ENCODE measurements around the gene NHLH1.
A peak's percentile ranks its signal among the peaks of the same experiment; 100 is the strongest.

The NHLH1 gene

GRCh38 chr1:160374306-160375110 is 7.6 kb downstream of the NHLH1 start:
- no peak overlapping the region for H3K4me2 ChIP-seq (ENCODE audit: low read depth, low read length)
- DNase-seq: no peak
- no peak overlapping the region for H3K9ac ChIP-seq (ENCODE audit: low read length)

GRCh38 chr1:160375788-160376524 is 9.1 kb downstream of the NHLH1 start:
- no peaks in the 10 kb centered on the region for H3K9me2 ChIP-seq (replicated peaks; ENCODE audit: insufficient read depth, low read length)
- no peaks in the 10 kb centered on the region for H3F3A ChIP-seq (ENCODE audit: insufficient read depth, low read length)
- H2AFZ ChIP-seq (ENCODE audit: low read length): peak overlapping the region; percentile 48
- no peaks in the 10 kb centered on the region for H3K27me3 ChIP-seq (replicated peaks; ENCODE audit: insufficient read depth, low read length)
- no peaks in the 10 kb centered on the region for H3K79me2 ChIP-seq (ENCODE audit: low read length)
- H3K36me3 ChIP-seq (replicated peaks; ENCODE audit: insufficient read depth, low read length): no peaks in the 10 kb centered on the region
- no peak overlapping the region for H3K4me3 ChIP-seq (ENCODE audit: low read length)
- H3K9me3 ChIP-seq (replicated peaks; ENCODE audit: insufficient read depth, low read length): no peaks in the 10 kb centered on the region
- peak overlapping the region; percentile 24; the same call in 1 of the 2 replicates for H3K4me2 ChIP-seq (ENCODE audit: low read depth, low read length)
- H3K9ac ChIP-seq (ENCODE audit: low read length): no peak overlapping the region
- peaks cover 4% of the 10 kb centered on the region; the same call in 1 of the 2 replicates for H3K4me1 ChIP-seq (ENCODE audit: low read length)
- no peak for DNase-seq
- no peaks in the 10 kb centered on the region for H4K20me1 ChIP-seq (ENCODE audit: insufficient read depth, low read length)
- TF ChIP-seq EZH2 (optimal IDR thresholded peaks at IDR 0.05; ENCODE audit: low read depth, low read length) (no peak), EZH2phosphoT487 (IDR thresholded peaks at IDR 0.05; ENCODE audit: low read length) (no peak), CTCF (IDR thresholded peaks at IDR 0.05; ENCODE audit: low read length) (no peak)
- no peak overlapping the region for H3K27ac ChIP-seq (ENCODE audit: low read length)

More at GRCh38 chr1:160374306-160375110, 7.6 kb downstream of the NHLH1 start:
- Histone ChIP-seq H4K20me1 (ENCODE audit: insufficient read depth, low read length) (no peaks in the 10 kb centered on the region), H3K27ac (ENCODE audit: low read length) (no peak overlapping the region), H3F3A (ENCODE audit: insufficient read depth, low read length) (no peaks in the 10 kb centered on the region), H3K4me1 (ENCODE audit: low read length) (peaks cover 4% of the 10 kb centered on the region; the same call in 1 of the 2 replicates), H3K27me3 (replicated peaks; ENCODE audit: insufficient read depth, low read length) (no peaks in the 10 kb centered on the region), H3K79me2 (ENCODE audit: low read length) (no peaks in the 10 kb centered on the region), H3K9me3 (replicated peaks; ENCODE audit: insufficient read depth, low read length) (no peaks in the 10 kb centered on the region), H2AFZ (ENCODE audit: low read length) (no peak overlapping the region), H3K36me3 (replicated peaks; ENCODE audit: insufficient read depth, low read length) (no peaks in the 10 kb centered on the region), H3K4me3 (ENCODE audit: low read length) (no peak overlapping the region), H3K9me2 (replicated peaks; ENCODE audit: insufficient read depth, low read length) (no peaks in the 10 kb centered on the region)
- TF ChIP-seq CTCF (IDR thresholded peaks at IDR 0.05; ENCODE audit: low read length) (no peak), EZH2phosphoT487 (IDR thresholded peaks at IDR 0.05; ENCODE audit: low read length) (no peak), EZH2 (optimal IDR thresholded peaks at IDR 0.05; ENCODE audit: low read depth, low read length) (no peak)

GRCh38 chr1:160376525-160377131 is 9.8 kb downstream of the NHLH1 start:
- Histone ChIP-seq H3K36me3 (replicated peaks; ENCODE audit: insufficient read depth, low read length) (no peaks in the 10 kb centered on the region), H3K27me3 (replicated peaks; ENCODE audit: insufficient read depth, low read length) (no peaks in the 10 kb centered on the region), H3K79me2 (ENCODE audit: low read length) (no peaks in the 10 kb centered on the region), H3K4me2 (ENCODE audit: low read depth, low read length) (peak overlapping the region; percentile 24; the same call in 1 of the 2 replicates), H3F3A (ENCODE audit: insufficient read depth, low read length) (no peaks in the 10 kb centered on the region), H4K20me1 (ENCODE audit: insufficient read depth, low read length) (no peaks in the 10 kb centered on the region), H3K27ac (ENCODE audit: low read length) (no peak overlapping the region), H3K4me1 (ENCODE audit: low read length) (peaks cover 4% of the 10 kb centered on the region; the same call in 1 of the 2 replicates), H3K9ac (ENCODE audit: low read length) (no peak overlapping the region), H3K4me3 (ENCODE audit: low read length) (no peak overlapping the region), H3K9me3 (replicated peaks; ENCODE audit: insufficient read depth, low read length) (no peaks in the 10 kb centered on the region), H2AFZ (ENCODE audit: low read length) (peak overlapping the region; percentile 48), H3K9me2 (replicated peaks; ENCODE audit: insufficient read depth, low read length) (no peaks in the 10 kb centered on the region)
- TF ChIP-seq CTCF (IDR thresholded peaks at IDR 0.05; ENCODE audit: low read length) (peak; percentile 99), EZH2phosphoT487 (IDR thresholded peaks at IDR 0.05; ENCODE audit: low read length) (no peak)
- DNase-seq: peak; percentile 51
